Right forelimb (tissue), 1 donor: ENCODE measurements around the gene RPL6.
"Not testable (repeated sequence)": the region's sequence is repeated elsewhere in the genome, so short reads cannot be mapped to it uniquely, and the experiment has no call there.

Source experiments
- DNase-seq: peaks from one replicate; pipeline ENCODE4 v3.0.0-alpha.2; 2018

The RPL6 gene

GRCh38 chr12:112419297-112420133 lies 10.1 kb upstream of the RPL6 start:
- peak; percentile 68 for DNase-seq

- DNase-seq, result peak; percentile 97
Observed at GRCh38 chr12:112418608-112419296, 9.3 kb upstream of the RPL6 start, which contains the start of gene PTPN11. PTPN11 (plus strand) TSS chr12:112418947; CDS start chr12:112419112, 165 bp downstream.

- DNase-seq, result no peak
Observed at GRCh38 chr12:112418273-112418607, 8.8 kb upstream of the RPL6 start.

- not testable (repeated sequence) for DNase-seq
Observed at GRCh38 chr12:112415457-112415856, 6.1 kb upstream of the RPL6 start.

GRCh38 chr12:112413855-112414625 lies 4.6 kb upstream of the RPL6 start:
- no peak for DNase-seq

GRCh38 chr12:112409906-112410244 lies 470 bp upstream of the RPL6 start:
- DNase-seq, result no peak

- DNase-seq, result no peak
Observed at GRCh38 chr12:112408621-112409020, 784 bp downstream of the RPL6 start.

- DNase-seq, result not testable (repeated sequence)
Observed at GRCh38 chr12:112407683-112408082, 1.7 kb downstream of the RPL6 start.

GRCh38 chr12:112406519-112407488 lies 2.6 kb downstream of the RPL6 start:
- DNase-seq, result no peak

GRCh38 chr12:112401903-112402498 lies 7.4 kb downstream of the RPL6 start:
- no peak for DNase-seq

- no peak for DNase-seq
Observed at GRCh38 chr12:112401054-112401453, 8.4 kb downstream of the RPL6 start.

GRCh38 chr12:112393328-112393727 lies 16.1 kb downstream of the RPL6 start:
- no peak for DNase-seq

GRCh38 chr12:112389922-112390654 lies 19.3 kb downstream of the RPL6 start:
- DNase-seq, result not testable (repeated sequence)

- DNase-seq, result no peak
Observed at GRCh38 chr12:112389228-112389627, 20.2 kb downstream of the RPL6 start.

- DNase-seq, result no peak
Observed at GRCh38 chr12:112386726-112387125, 22.7 kb downstream of the RPL6 start.

- no peak for DNase-seq
Observed at GRCh38 chr12:112382866-112383265, 26.5 kb downstream of the RPL6 start.

GRCh38 chr12:112381883-112382796 lies 27.3 kb downstream of the RPL6 start, which contains the start of gene HECTD4:
HECTD4 (minus strand) TSS chr12:112382431; CDS start chr12:112382128, 303 bp downstream.
- peak; percentile 95 for DNase-seq

GRCh38 chr12:112381406-112381882 lies 28.0 kb downstream of the RPL6 start:
- DNase-seq, result no peak

GRCh38 chr12:112380663-112381405 lies 28.6 kb downstream of the RPL6 start:
- no peak for DNase-seq
